BLaER1 treated with 17β-estradiol and CSF1 and Interleukin-3, amounts not matched to agents 10 nM and 100 nM (cell line): ENCODE measurements around the gene UNK.
"Not testable (repeated sequence)": the region's sequence is repeated elsewhere in the genome, so short reads cannot be mapped to it uniquely, and the experiment has no call there.

Experiments used
- H3K27ac ChIP-seq, 11 experiments: shearing (Covaris generic); formaldehyde crosslinking; 2 replicates each; pipeline ENCODE4 v1.8.1; 2022
- H3K27me3 ChIP-seq, 11 experiments: shearing (Covaris generic); formaldehyde crosslinking; 2 replicates each; pipeline ENCODE4 v1.8.1; 2022
- H3K36me3 ChIP-seq, 11 experiments: shearing (Covaris generic); formaldehyde crosslinking; 2 replicates each; pipeline ENCODE4 v1.8.1; 2022
- H3K4me1 ChIP-seq, 10 experiments: shearing (Covaris generic); formaldehyde crosslinking; 2 replicates each; pipeline ENCODE4 v1.8.1; 2022
- H3K4me2 ChIP-seq, 11 experiments: shearing (Covaris generic); formaldehyde crosslinking; 2 replicates each; pipeline ENCODE4 v1.8.1; 2022
- H3K4me3 ChIP-seq, 10 experiments: shearing (Covaris generic); formaldehyde crosslinking; 2 replicates each; pipeline ENCODE4 v1.8.1; 2022
- H3K9ac ChIP-seq, 11 experiments: shearing (Covaris generic); formaldehyde crosslinking; 2 replicates each; pipeline ENCODE4 v1.8.1; 2022
- H3K9me3 ChIP-seq, 11 experiments: shearing (Covaris generic); formaldehyde crosslinking; replicated peaks in 1 of 11; 2 replicates each; pipeline ENCODE4 v1.8.1; 2022
- H4K20me1 ChIP-seq, 11 experiments: shearing (Covaris generic); formaldehyde crosslinking; 2 replicates each; pipeline ENCODE4 v1.8.1; 2022
- Cebpa-rat ChIP-seq, 11 experiments: shearing (Covaris generic); IDR thresholded peaks; 2 replicates each; pipeline ENCODE4 v1.8.1; 2022

The UNK gene

GRCh38 chr17:75759457-75759856 is 25.1 kb upstream of the UNK start:
- TF ChIP-seq Cebpa-rat (IDR thresholded peaks at IDR 0.05): no peak
- Histone ChIP-seq H3K4me2 (no peak overlapping the region), H3K4me3 (no peak overlapping the region), H3K4me1 (peaks cover 36 to 48% (median 42%) of the 10 kb centered on the region in 10 experiments), H3K36me3 (peaks cover 8 to 32% (median 12%) of the 10 kb centered on the region in 11 experiments; a peak in 16 of 22 replicates), H3K9ac (peak overlapping the region in 1 of 11 experiments; percentile 4; a peak in 1 of 22 replicates), H3K27me3 (no peaks in the 10 kb centered on the region), H3K9me3 (no peaks in the 10 kb centered on the region), H4K20me1 (no peaks in the 10 kb centered on the region), H3K27ac (no peak overlapping the region)

- not testable (repeated sequence) for H3K27ac ChIP-seq, H3K27me3 ChIP-seq, H3K4me2 ChIP-seq, H3K4me3 ChIP-seq, H4K20me1 ChIP-seq, H3K9me3 ChIP-seq
- Histone ChIP-seq H3K4me1 (peaks cover 34 to 41% (median 37%) of the 10 kb centered on the region in 10 experiments), H3K9ac (peak overlapping the region in 1 of 11 experiments; percentile 4; a peak in 1 of 22 replicates), H3K36me3 (peaks cover 8 to 32% (median 12%) of the 10 kb centered on the region in 11 experiments; a peak in 16 of 22 replicates)
Measured at GRCh38 chr17:75759978-75760640, 24.5 kb upstream of the UNK start.

- no peak for TF ChIP-seq Cebpa-rat (IDR thresholded peaks at IDR 0.05)
- H4K20me1 ChIP-seq: 0 out of 22 replicates have a peak, but pooled peaks cover 0 to 4% (median 0%) of the 10 kb centered on the region in 11 experiments
- peak overlapping the region in 9 of 11 experiments; percentile 77 to 86 (median 82); a peak in 10 of 22 replicates for H3K9ac ChIP-seq
- H3K36me3 ChIP-seq: peaks cover 7 to 22% (median 11%) of the 10 kb centered on the region in 11 experiments; a peak in 16 of 22 replicates
- peaks cover 18 to 33% (median 26%) of the 10 kb centered on the region in 10 experiments for H3K4me1 ChIP-seq
- H3K27me3 ChIP-seq: no peaks in the 10 kb centered on the region
- no peaks in the 10 kb centered on the region for H3K9me3 ChIP-seq
- peak overlapping the region; percentile 88 to 100 (median 98); a peak in 19 of 22 replicates for H3K4me2 ChIP-seq
- H3K27ac ChIP-seq: peak overlapping the region in 1 of 11 experiments; percentile 84; a peak in 1 of 22 replicates
- H3K4me3 ChIP-seq: no peak overlapping the region
Measured at GRCh38 chr17:75762513-75763268, 21.9 kb upstream of the UNK start.

GRCh38 chr17:75763269-75763607 is 21.4 kb upstream of the UNK start:
- Histone ChIP-seq H3K4me1 (peaks cover 18 to 33% (median 26%) of the 10 kb centered on the region in 10 experiments), H4K20me1 (0 out of 22 replicates have a peak, but pooled peaks cover 0 to 4% (median 0%) of the 10 kb centered on the region in 11 experiments), H3K27ac (peak overlapping the region in 2 of 11 experiments; percentile 84 to 86; a peak in 3 of 22 replicates), H3K9ac (peak overlapping the region; percentile 72 to 86 (median 81); a peak in 20 of 22 replicates), H3K27me3 (no peaks in the 10 kb centered on the region), H3K36me3 (peaks cover 2 to 17% (median 5%) of the 10 kb centered on the region in 11 experiments; a peak in 12 of 22 replicates), H3K4me3 (peak overlapping the region in 2 of 10 experiments; percentile 67 to 68; a peak in 3 of 20 replicates), H3K4me2 (peak overlapping the region; percentile 88 to 100 (median 98)), H3K9me3 (no peaks in the 10 kb centered on the region)
- TF ChIP-seq Cebpa-rat (IDR thresholded peaks at IDR 0.05): no peak

GRCh38 chr17:75763613-75764416 is 20.8 kb upstream of the UNK start:
- Histone ChIP-seq H3K27ac (peak overlapping the region; percentile 63 to 86 (median 79)), H3K36me3 (peaks cover 0 to 12% (median 2%) of the 10 kb centered on the region in 11 experiments; a peak in 4 of 22 replicates), H3K4me2 (peak overlapping the region; percentile 88 to 100 (median 98)), H4K20me1 (0 out of 22 replicates have a peak, but pooled peaks cover 0 to 4% (median 0%) of the 10 kb centered on the region in 11 experiments), H3K9ac (peak overlapping the region; percentile 72 to 86 (median 81)), H3K4me3 (peak overlapping the region; percentile 65 to 77 (median 68)), H3K4me1 (peaks cover 18 to 33% (median 26%) of the 10 kb centered on the region in 10 experiments), H3K9me3 (no peaks in the 10 kb centered on the region), H3K27me3 (no peaks in the 10 kb centered on the region)
- TF ChIP-seq Cebpa-rat (IDR thresholded peaks at IDR 0.05): no peak

GRCh38 chr17:75764417-75764710 is 20.2 kb upstream of the UNK start:
- peaks cover 18 to 33% (median 26%) of the 10 kb centered on the region in 10 experiments for H3K4me1 ChIP-seq
- H3K27ac ChIP-seq: peak overlapping the region; percentile 63 to 86 (median 79)
- no peak for TF ChIP-seq Cebpa-rat (IDR thresholded peaks at IDR 0.05)
- H3K36me3 ChIP-seq: peaks cover 0 to 11% (median 2%) of the 10 kb centered on the region in 11 experiments; a peak in 3 of 22 replicates
- no peaks in the 10 kb centered on the region for H3K9me3 ChIP-seq
- no peaks in the 10 kb centered on the region for H3K27me3 ChIP-seq
- 0 out of 22 replicates have a peak, but pooled peaks cover 0 to 4% (median 0%) of the 10 kb centered on the region in 11 experiments for H4K20me1 ChIP-seq
- peak overlapping the region; percentile 88 to 100 (median 98) for H3K4me2 ChIP-seq
- H3K4me3 ChIP-seq: peak overlapping the region; percentile 65 to 77 (median 68)
- H3K9ac ChIP-seq: peak overlapping the region; percentile 72 to 86 (median 81)

- no peak for TF ChIP-seq Cebpa-rat (IDR thresholded peaks at IDR 0.05)
- peak within 1 kb of the TSS; percentile 72 to 86 (median 81) for H3K9ac ChIP-seq
- H3K4me1 ChIP-seq: peaks cover 18 to 33% (median 26%) of the 10 kb centered on the region in 10 experiments
- H3K4me3 ChIP-seq: peak within 1 kb of the TSS; percentile 65 to 77 (median 68)
- H4K20me1 ChIP-seq: peaks cover 0 to 6% (median 0%) of the 10 kb centered on the region in 11 experiments; a peak in 1 of 22 replicates
- H3K4me2 ChIP-seq: peak within 1 kb of the TSS; percentile 88 to 100 (median 98)
- no peaks in the 10 kb centered on the region for H3K9me3 ChIP-seq
- H3K27ac ChIP-seq: peak within 1 kb of the TSS; percentile 63 to 86 (median 79)
- no peaks in the 10 kb centered on the region for H3K27me3 ChIP-seq
- H3K36me3 ChIP-seq: peaks cover 0 to 7% (median 2%) of the 10 kb centered on the region in 11 experiments; a peak in 3 of 22 replicates
Measured at GRCh38 chr17:75764711-75765421, 19.7 kb upstream of the UNK start, which contains the start of gene GALK1. Gene GALK1, minus strand, starts transcription at chr17:75765192. Its CDS starts 56 bp downstream, at chr17:75765136.

- H3K4me1 ChIP-seq: peaks cover 18 to 33% (median 26%) of the 10 kb centered on the region in 10 experiments
- no peak for TF ChIP-seq Cebpa-rat (IDR thresholded peaks at IDR 0.05)
- H3K4me3 ChIP-seq: no peak overlapping the region
- H3K9ac ChIP-seq: no peak overlapping the region
- H3K27ac ChIP-seq: no peak overlapping the region
- no peaks in the 10 kb centered on the region for H3K27me3 ChIP-seq
- peaks cover 0 to 7% (median 0%) of the 10 kb centered on the region in 11 experiments; a peak in 2 of 22 replicates for H3K36me3 ChIP-seq
- H3K9me3 ChIP-seq: no peaks in the 10 kb centered on the region
- H3K4me2 ChIP-seq: no peak overlapping the region
- H4K20me1 ChIP-seq: peaks cover 0 to 7% (median 0%) of the 10 kb centered on the region in 11 experiments; a peak in 1 of 22 replicates
Measured at GRCh38 chr17:75765981-75766380, 18.6 kb upstream of the UNK start.
